ENCODE data around the gene ZNF750. TPM values are rescaled to one million over a fixed set of nuclear protein-coding genes. Genes with fewer than 3 reads are reported as not detected.

Gene ZNF750
- total and polyA plus RNA-seq, 10 of the 15 experiments (the other 5 are each of a cell fraction or from before 2014, with no cell fraction given) = 0.06 TPM; not detected in 9

GRCh38 chr17:82862737-82863382, 23.0 kb upstream of the ZNF750 start:
- H2AFZ ChIP-seq (ENCODE audit: control insufficient read depth, low read depth, low read length) = no peak overlapping the region
- peaks cover 78% of the 10 kb centered on the region for H3K4me1 ChIP-seq (ENCODE audit: control insufficient read depth, insufficient read depth, low read length)
- H3K27ac ChIP-seq (ENCODE audit: control insufficient read depth, insufficient read depth) = peak overlapping the region; percentile 98
- DNase-seq (ENCODE audit: low read depth, low spot score) = no peak
- TF ChIP-seq SUZ12 (IDR thresholded peaks at IDR 0.05; ENCODE audit: unreplicated experiment) = no peak
- TF ChIP-seq, protein P1, sequence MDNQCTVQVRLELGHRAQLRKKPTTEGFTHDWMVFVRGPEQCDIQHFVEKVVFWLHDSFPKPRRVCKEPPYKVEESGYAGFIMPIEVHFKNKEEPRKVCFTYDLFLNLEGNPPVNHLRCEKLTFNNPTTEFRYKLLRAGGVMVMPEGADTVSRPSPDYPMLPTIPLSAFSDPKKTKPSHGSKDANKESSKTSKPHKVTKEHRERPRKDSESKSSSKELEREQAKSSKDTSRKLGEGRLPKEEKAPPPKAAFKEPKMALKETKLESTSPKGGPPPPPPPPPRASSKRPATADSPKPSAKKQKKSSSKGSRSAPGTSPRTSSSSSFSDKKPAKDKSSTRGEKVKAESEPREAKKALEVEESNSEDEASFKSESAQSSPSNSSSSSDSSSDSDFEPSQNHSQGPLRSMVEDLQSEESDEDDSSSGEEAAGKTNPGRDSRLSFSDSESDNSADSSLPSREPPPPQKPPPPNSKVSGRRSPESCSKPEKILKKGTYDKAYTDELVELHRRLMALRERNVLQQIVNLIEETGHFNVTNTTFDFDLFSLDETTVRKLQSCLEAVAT (IDR thresholded peaks at IDR 0.05) = peak; percentile 93
- POLR2A ChIA-PET = interaction anchor here (1.1 to 3.3 kb wide), 2 partner anchors 8 to 9 kb away, joined by 5 to 9 read pairs; no protein-coding TSS in a partner anchor
- RAD21 ChIA-PET (ENCODE audit: unreplicated experiment) = interaction anchor here (1.3 to 2.7 kb wide), 3 partner anchors 52 to 81 kb away, joined by 3 to 17 read pairs (median 6); no protein-coding TSS in a partner anchor
- no peak for ATAC-seq
- peak overlapping the region; percentile 93 for H3K4me2 ChIP-seq (ENCODE audit: control insufficient read depth, insufficient read depth)
- H3K4me3 ChIP-seq = 0 out of 2 replicates have a peak overlapping the region, but pooled peaks have one; percentile 36
- CTCF ChIA-PET = interaction anchor here (0.7 to 2.1 kb wide), 4 partner anchors 22 to 83 kb away, joined by 3 to 20 read pairs (median 8); no protein-coding TSS in a partner anchor
- H3K9ac ChIP-seq (ENCODE audit: control insufficient read depth, insufficient read depth, low read length) = peak overlapping the region; percentile 89
- H3K9me3 ChIP-seq (replicated peaks; ENCODE audit: control insufficient read depth, insufficient read depth, low read length) = no peaks in the 10 kb centered on the region
- no peaks in the 10 kb centered on the region for H3K27me3 ChIP-seq (replicated peaks in 1 of 2; ENCODE audit: control insufficient read depth in 2 of 2, insufficient read depth in 2 of 2, low read length in 1 of 2)
- intact Hi-C loops (cut with micrococcal nuclease; ENCODE audit: unreplicated experiment) (loop anchor here (10.0 kb wide), 1 partner anchor 78 kb away; no protein-coding TSS in a partner anchor), in situ Hi-C loops (cut with MboI) (no loop called here)
- FAIRE-seq = no peak
- peaks cover 59% of the 10 kb centered on the region for H3K79me2 ChIP-seq (ENCODE audit: control insufficient read depth, insufficient read depth, low read length)
- H4K20me1 ChIP-seq (ENCODE audit: control insufficient read depth, insufficient read depth) = no peaks in the 10 kb centered on the region
- no TSS peak for BruUV-seq (replicated peaks)
- SMC1A ChIA-PET (ENCODE audit: uncharacterized antibody, unreplicated experiment) = interaction anchor here (1.4 to 3.1 kb wide), 7 partner anchors 8 to 81 kb away, joined by 3 to 15 read pairs (median 10); no protein-coding TSS in a partner anchor
- WGBS (ENCODE audit: insufficient coverage, insufficient replicate concordance, low lambda C conversion rate, missing lambda C conversion rate) = 98% methylated on average over 25 of the region's 25 CpGs
- peaks cover 0 to 4% of the 10 kb centered on the region in 2 experiments; a peak in 2 of 4 replicates for H3K36me3 ChIP-seq (ENCODE audit: control insufficient read depth in 2 of 2, insufficient read depth in 2 of 2, low read length in 1 of 2)

DNA sequence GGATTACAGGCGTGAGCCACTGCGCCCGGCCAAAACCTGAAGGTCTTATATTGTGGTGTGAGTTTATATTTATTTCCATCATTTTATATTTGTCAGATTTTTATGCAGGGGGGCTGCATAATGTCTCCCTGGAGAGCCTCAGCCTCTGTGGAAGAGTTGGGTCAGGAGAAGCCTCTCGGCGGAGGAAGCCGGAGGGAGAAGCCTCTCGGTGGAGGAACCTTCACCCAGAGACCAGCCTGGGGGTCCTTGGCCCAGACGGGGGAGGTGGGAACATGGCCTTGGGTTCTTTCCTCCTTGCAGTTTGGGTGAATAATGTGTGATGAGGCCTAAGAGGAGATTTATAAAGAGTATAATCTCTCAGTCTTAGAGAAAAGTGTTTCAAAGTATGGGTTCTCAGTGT, 22.4 kb upstream of the ZNF750 start:
- WGBS (ENCODE audit: insufficient coverage, insufficient replicate concordance, low lambda C conversion rate, missing lambda C conversion rate) = 98% methylated on average over 8 of the region's 8 CpGs
- peaks cover 53% of the 10 kb centered on the region for H3K79me2 ChIP-seq (ENCODE audit: control insufficient read depth, insufficient read depth, low read length)
- no peaks in the 10 kb centered on the region for H3K9me3 ChIP-seq (replicated peaks; ENCODE audit: control insufficient read depth, insufficient read depth, low read length)
- no TSS peak for BruUV-seq (replicated peaks)
- H3K27ac ChIP-seq (ENCODE audit: control insufficient read depth, insufficient read depth) = peak overlapping the region; percentile 98
- H3K27me3 ChIP-seq (replicated peaks in 1 of 2; ENCODE audit: control insufficient read depth in 2 of 2, insufficient read depth in 2 of 2, low read length in 1 of 2) = no peaks in the 10 kb centered on the region
- intact Hi-C loops (cut with micrococcal nuclease; ENCODE audit: unreplicated experiment) (loop anchor here (10.0 kb wide), 1 partner anchor 77 kb away; no protein-coding TSS in a partner anchor), in situ Hi-C loops (cut with MboI) (no loop called here)
- no peak for FAIRE-seq
- SMC1A ChIA-PET (ENCODE audit: uncharacterized antibody, unreplicated experiment) = interaction anchor here (0.9 to 3.1 kb wide), 3 partner anchors 9 to 51 kb away, joined by 3 to 15 read pairs (median 3); no protein-coding TSS in a partner anchor
- no peak overlapping the region for H3K4me2 ChIP-seq (ENCODE audit: control insufficient read depth, insufficient read depth)
- H3K36me3 ChIP-seq (ENCODE audit: control insufficient read depth in 2 of 2, insufficient read depth in 2 of 2, low read length in 1 of 2) = peaks cover 0 to 4% of the 10 kb centered on the region in 2 experiments; a peak in 2 of 4 replicates
- CTCF ChIA-PET = interaction anchor here (2.1 kb wide), 1 partner anchor 13 kb away, joined by 8 read pairs; no protein-coding TSS in a partner anchor
- RAD21 ChIA-PET (ENCODE audit: unreplicated experiment) = interaction anchor here (0.9 to 4.8 kb wide), 4 partner anchors 8 to 81 kb away, joined by 3 to 30 read pairs (median 5); no protein-coding TSS in a partner anchor
- POLR2A ChIA-PET = interaction anchor here (0.7 to 1.1 kb wide), 2 partner anchors 9 to 340 kb away, joined by 3 to 5 read pairs; no protein-coding TSS in a partner anchor
- no peak overlapping the region for H3K9ac ChIP-seq (ENCODE audit: control insufficient read depth, insufficient read depth, low read length)
- H3K4me3 ChIP-seq = no peak overlapping the region
- ATAC-seq = no peak
- H3K4me1 ChIP-seq (ENCODE audit: control insufficient read depth, insufficient read depth, low read length) = peaks cover 75% of the 10 kb centered on the region
- no peak overlapping the region for H2AFZ ChIP-seq (ENCODE audit: control insufficient read depth, low read depth, low read length)
- no peak for DNase-seq (ENCODE audit: low read depth, low spot score)
- H4K20me1 ChIP-seq (ENCODE audit: control insufficient read depth, insufficient read depth) = no peaks in the 10 kb centered on the region
- TF ChIP-seq, protein P2, sequence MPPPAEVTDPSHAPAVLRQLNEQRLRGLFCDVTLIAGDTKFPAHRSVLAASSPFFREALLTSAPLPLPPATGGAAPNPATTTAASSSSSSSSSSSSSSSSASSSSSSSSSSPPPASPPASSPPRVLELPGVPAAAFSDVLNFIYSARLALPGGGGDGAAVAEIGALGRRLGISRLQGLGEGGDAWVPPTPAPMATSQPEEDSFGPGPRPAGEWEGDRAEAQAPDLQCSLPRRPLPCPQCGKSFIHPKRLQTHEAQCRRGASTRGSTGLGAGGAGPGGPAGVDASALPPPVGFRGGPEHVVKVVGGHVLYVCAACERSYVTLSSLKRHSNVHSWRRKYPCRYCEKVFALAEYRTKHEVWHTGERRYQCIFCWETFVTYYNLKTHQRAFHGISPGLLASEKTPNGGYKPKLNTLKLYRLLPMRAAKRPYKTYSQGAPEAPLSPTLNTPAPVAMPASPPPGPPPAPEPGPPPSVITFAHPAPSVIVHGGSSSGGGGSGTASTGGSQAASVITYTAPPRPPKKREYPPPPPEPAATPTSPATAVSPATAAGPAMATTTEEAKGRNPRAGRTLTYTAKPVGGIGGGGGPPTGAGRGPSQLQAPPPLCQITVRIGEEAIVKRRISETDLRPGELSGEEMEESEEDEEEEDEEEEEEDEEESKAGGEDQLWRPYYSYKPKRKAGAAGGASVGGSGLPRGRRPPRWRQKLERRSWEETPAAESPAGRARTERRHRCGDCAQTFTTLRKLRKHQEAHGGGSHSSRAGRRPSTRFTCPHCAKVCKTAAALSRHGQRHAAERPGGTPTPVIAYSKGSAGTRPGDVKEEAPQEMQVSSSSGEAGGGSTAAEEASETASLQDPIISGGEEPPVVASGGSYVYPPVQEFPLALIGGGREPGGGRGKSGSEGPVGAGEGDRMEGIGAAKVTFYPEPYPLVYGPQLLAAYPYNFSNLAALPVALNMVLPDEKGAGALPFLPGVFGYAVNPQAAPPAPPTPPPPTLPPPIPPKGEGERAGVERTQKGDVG (CRISPR knock-in tag; IDR thresholded peaks at IDR 0.05) = no peak
- TF ChIP-seq ZNF24 (IDR thresholded peaks at IDR 0.05) (no peak), JUNB (IDR thresholded peaks at IDR 0.05) (no peak), CREM (IDR thresholded peaks at IDR 0.05; ENCODE audit: low read depth) (no peak)
